ENCODE measurements around the gene NLRC3.

GRCh38 chr16:3534126-3534525 is 43.1 kb downstream of the NLRC3 start:
- TF ChIP-seq CTCF (IDR thresholded peaks at IDR 0.05) (no peak), POLR2A (IDR thresholded peaks at IDR 0.05) (no peak)

Measured in testis (tissue), 2 donors.